OCI-M2 (cell line): ENCODE measurements around the gene NPIPB8.
"Not testable (repeated sequence)": the region's sequence is repeated elsewhere in the genome, so short reads cannot be mapped to it uniquely, and the experiment has no call there.

Experiments used
- DNase-seq: peaks from one replicate; lab custom pipeline; 2025; ENCODE audit not compliant: unreplicated experiment; lab: John Stamatoyannopoulos, UW

NPIPB8 gene

DNA sequence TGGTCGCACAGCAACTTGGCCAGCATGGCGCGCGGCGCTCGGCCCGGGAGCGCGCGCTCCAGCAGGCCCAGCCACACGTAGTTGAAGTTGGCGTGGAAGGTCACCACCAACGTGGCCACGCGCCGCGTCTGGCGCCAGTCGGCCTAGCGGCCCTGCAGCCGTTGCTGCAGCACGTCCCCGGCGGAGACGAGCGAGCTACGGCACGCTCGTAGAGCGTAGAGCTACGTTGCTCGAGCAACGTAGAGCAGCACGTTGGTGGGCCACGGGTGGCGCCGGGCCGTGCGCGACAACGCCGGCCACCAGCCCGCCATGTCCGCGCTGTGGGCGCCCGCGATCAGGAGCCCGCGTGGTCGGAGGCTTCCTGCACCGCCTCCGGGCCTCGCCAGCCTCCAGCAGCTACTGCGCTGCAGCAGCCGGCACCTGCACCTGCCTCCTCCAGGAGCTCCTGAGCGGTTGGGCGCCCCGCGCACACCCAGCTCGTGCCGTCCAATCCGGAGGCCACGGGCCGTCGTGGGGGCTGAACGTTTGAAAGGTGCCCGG is 14.6 kb upstream of the NPIPB8 start:
- no peak for DNase-seq

DNA sequence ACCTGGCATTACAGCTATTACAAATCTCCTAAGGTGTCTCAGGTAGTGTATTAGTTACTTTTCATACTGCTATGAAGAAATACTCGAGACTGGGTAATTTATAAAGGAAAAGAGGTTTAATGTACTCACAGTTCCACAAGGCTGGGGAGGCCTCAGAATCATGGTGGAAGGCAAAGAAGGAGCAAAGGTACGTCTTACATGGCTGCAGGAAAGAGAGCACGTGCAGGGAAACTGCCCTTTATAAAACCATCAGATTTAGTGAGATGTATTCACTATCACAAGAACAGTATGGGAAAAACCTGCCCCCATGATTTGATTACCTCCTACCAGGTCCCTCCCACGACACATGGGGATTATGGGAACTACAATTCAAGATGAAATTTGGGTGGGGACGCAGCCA is 7.0 kb upstream of the NPIPB8 start:
- not testable (repeated sequence) for DNase-seq

DNA sequence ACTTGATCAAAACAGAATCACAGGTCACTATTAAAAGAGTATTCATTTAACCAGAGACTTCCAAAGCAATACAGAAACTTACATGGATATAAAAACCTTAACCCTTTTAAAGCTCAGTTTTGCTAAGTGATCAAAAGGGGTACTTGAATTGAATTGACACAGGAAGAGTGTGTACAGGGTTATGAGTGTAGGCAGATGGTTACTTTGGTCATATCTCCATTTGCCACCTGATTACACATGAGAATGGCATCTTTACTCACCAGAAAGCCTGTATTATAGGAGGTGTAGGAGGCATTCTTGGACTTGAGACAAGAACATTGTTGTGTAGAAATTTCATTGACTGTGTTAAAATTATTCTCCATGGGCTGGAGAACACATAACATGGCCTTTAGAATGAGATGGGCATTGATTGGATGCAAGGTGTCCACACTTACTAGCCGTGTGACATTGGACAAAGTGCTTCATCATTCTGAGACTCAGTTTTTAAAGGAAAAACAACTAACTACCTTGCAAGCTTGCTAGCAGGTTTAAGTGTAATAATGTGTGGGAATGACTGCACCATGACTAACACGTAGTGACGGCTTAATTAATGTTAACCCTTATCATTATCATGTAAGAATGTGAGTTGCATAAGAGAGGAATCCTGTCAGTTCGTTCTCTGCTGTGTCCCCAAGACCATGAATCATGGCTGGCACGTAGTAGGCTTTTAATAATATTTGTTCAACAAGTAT is 1.6 kb upstream of the NPIPB8 start:
- not testable (repeated sequence) for DNase-seq

DNA sequence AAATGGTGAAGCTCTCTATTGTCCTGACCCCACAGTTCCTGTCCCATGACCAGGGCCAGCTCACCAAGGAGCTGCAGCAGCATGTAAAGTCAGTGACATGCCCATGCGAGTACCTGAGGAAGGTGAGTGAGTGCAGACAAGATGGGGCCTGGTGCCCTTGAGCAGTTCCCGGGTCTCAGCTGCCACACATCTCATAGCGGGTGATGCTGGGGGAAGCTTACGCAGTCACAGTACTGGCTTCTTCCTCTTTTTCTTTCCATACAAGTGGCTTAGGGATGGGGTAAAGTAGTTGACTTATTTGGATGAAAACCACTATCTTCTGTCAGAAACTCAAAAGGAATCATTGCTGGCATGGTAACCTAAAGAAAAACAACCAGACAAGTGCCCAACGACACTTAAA is 494 bp downstream of the NPIPB8 start:
- DNase-seq, result not testable (repeated sequence)

DNA sequence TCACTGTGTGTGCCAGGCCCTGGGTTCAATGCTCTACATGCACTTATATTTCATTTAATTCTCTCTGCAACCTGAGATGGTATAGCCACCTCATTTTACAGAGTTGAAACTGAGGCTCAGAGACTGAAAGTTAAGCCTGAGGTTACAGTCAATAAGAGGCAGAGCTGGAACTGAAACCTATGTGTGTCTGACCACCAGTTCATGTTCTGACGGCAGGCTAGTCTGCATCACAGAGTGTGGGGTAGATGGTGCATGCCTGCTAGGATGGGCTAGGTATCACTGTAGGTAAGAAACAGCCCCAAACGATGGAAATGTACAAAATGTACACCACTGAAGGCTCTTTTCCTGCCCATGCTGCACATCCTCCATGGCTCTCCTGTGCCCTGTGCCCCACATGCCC is 2.1 kb downstream of the NPIPB8 start:
- not testable (repeated sequence) for DNase-seq

DNA sequence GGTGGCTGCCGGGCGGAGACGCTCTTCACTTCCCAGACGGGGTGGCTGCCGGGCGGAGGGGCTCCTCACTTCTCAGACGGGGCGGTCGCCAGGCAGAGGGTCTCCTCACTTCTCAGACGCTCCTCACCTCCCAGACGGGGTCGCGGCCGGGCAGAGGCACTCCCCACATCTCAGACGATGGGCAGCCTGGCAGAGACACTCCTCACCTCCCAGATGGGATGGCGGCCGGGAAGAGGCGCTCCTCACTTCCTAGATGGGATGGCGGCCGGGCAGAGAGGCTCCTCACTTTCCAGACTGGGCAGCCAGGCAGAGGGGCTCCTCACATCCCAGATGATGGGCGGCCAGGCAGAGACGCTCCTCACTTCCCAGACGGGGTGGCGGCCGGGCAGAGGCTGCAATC is 28.4 kb downstream of the NPIPB8 start:
- DNase-seq, result not testable (repeated sequence)

DNA sequence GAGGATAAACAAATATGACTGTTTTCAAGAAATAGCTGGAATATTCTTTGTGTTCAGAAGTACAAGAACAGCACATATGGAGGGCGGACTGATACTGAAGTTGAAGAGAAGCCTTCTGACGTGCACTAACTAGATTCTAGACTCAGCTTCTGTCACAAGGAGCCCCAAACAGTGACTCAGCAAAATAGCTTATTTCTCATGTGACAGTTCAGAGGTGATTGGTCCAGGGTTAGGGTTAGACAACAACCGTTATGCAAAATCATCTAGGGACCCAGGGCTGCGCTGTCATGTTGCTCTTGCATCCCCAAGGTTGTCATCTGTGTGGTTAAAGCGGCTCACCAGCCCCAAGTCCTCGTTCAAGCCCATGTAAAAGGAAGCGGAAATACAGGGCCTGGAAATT is 29.6 kb downstream of the NPIPB8 start:
- DNase-seq, result not testable (repeated sequence)

DNA sequence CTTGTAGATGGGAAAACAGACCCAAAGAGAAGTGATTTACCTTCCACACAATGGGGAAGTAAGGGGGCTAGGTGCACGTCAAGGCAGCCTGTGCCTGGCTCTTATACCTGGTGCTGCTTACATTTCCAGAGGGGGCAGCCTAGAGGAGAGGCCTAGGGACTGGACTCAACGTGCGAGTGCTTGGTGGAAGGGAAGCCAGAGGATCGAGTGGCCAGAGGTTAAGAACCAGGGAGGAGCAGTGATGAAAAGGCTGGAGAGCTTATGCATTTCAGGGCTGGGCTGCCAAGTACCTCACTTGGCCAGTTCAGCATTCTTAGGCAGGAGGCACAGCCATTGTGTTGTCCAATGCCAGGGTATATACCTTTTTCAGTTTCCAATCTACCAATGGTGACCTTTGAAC is 30.3 kb downstream of the NPIPB8 start:
- DNase-seq, result not testable (repeated sequence)

DNA sequence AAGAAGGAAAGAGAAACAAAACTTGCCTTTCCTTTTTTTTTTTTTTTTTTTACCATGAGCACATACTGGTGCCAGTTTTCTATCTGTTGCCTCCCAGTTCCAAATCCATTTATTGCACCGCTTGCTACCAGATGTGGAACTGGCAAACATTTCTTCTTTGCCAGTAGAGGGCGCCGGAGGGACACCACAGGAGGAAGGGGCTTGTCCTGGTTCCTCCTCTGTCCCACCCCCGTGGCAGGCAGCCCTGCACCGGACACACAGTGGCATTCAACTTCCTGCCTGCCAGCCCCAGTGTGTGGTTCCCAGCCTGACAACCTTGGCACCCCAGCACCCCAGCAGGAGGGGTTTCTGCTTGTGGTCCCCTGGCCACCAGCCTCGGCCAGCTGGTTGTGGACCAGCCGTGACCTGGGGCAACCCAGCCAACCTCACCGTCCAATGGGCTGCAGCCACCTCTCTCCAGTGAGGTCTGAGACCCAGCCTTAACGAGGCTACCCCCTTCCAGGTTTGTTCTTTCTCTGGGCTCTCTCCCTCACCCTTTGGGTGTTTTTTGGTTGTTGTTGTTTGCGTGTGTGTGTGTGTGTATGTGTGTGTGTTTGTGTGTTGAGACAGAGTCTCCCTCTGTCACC is 50.6 kb downstream of the NPIPB8 start:
- DNase-seq, result not testable (repeated sequence)

DNA sequence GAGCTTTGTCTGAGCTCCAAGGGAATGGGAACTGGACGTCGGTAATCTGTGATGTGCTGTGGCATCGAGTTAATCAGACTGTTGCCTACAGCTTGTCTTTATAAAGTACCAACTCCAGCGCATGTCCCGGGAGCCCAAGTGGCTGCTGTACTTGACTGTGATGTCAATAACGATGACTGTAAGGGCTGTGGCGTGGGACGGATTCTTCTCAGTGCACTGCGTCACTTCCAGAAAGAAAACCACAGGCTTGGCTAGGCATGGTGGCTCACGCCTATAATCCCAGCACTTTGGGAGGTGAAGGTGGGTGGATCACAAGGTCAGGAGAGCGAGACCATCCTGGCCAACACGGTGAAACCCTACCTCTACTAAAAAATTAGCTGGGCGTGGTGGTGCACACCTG is 51.6 kb downstream of the NPIPB8 start:
- DNase-seq, result not testable (repeated sequence)

DNA sequence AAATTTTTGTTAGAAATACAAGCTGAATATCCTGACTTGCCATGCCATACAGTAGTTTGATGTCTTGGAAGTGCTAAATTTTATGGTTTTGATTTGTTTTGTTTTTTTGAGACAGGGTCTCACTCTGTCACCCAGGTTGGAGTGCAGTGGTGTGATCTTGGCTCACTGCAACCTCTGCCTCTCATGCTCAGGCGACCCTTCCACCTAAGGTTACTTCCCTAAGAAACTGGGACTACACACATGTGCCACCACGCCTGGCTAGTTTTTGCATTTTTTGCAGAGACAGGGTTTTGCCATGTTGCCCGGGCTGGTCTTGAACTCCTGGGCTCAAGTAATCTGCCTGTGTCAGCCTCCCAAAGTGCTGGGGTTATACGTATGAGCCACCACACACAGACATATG is 53.9 kb downstream of the NPIPB8 start:
- not testable (repeated sequence) for DNase-seq

DNA sequence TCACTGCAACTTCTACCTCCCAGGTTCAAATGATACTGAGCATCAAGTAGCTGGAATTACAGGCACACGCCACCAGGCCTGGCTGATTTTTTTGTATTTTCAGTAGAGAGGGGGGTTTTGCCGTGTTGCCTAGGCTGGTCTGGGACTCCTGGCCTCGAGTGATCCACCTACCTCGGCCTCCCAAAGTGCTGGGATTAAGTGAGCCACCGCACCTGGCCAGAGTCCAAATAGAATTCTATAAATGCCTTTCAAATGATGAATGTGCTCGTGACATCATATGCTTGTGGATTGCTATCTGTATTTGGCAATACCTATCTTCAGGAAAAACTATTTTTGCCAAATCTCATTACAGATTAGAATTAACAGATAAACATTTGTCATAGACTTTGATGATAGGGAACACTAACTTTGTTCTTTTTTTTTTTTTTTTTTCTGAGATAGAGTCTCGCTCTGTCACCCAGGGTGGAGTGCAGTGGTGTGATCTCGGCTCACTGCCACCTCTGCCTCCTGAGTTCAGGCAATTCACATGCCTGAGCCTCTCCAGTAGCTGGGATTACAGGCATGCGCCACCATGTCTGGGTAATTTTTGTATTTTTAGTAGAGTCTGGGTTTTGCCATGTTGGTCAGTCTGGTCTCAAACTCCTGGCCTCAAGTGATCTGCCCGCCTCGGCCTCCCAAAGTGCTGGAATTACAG is 55.5 kb downstream of the NPIPB8 start:
- not testable (repeated sequence) for DNase-seq

DNA sequence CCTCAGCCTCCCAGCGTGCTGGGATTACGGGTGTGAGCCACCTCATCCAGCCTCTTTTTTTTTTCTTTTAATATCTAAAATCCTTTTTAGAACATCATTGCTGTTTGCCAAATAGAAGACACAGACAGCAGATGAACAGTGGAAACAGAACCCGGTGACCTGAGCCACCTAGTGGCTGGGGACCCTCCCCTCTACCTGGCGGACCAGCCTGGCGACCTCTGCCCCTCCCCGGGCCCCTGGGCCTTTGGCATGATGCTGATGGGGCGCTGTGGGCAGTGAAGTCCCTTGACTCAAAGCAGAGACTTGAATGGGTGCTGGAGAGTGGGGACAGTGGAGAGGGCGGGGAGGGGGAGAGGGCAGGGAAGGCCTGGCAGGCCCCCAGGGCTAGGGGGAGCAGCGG is 61.9 kb downstream of the NPIPB8 start:
- not testable (repeated sequence) for DNase-seq

DNA sequence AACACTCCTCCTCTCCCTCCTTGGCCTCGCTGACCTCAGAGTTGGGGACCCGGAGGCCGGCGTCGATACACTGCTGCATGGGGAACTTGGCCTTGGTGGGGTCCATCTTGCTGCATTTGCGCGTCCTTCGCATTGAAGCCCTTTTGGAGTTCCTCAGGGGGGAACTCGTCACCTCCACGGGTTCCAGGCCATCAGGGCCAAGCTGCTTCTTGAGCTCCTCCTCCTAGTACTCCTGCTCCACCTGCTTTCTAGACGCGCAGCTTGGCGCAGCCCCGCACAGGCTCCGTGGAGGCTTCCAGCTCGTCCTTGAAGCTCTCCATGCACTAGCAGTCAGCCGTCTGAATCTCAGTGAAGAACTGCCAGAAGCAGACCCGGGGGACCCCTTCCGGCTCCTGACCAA is 62.5 kb downstream of the NPIPB8 start:
- DNase-seq, result not testable (repeated sequence)

DNA sequence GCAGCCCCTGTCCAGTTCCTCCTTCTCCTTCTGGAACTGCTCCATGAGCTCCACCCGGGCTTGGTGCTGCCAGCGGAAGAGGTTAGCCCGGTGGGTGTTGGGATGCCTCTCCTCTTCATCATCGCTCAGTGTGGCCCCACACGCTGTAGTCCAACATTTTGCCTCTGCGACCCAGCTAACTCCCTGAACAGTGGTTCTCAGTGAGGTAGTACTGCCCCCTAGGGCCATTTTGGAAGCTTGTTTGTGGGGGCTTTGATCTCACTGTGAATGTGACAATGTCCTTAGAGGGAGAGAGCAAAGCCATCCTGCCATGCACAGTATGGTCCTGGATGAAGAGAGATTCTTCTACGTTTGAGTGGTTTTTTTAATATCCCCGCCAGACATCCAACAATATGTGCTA is 63.5 kb downstream of the NPIPB8 start:
- not testable (repeated sequence) for DNase-seq

DNA sequence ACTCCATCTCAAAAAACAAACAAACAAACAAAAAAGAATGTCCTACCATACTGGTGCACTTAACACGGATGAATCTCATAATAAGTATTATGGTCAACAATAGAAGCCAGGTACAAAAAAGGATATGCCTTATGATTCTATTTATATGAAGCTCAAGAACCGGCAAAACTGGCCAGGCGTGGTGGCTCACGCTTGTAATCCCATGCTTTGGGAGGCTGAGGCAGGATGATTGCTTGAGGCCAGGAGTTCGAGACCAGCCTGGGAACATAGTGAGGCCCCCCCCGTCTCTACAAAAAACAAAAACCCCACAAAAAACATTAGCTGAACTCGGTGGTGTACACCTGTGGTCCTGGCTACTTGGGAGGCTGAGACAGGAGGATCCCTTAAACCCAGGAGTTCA is 66.4 kb downstream of the NPIPB8 start:
- not testable (repeated sequence) for DNase-seq
